Measurements from ENCODE around the gene C22orf39. TPM values are rescaled to one million over a fixed set of nuclear protein-coding genes. Genes with fewer than 3 reads are reported as not detected.

Gene C22orf39
- total RNA-seq, 1 donor from 2014 or later, result 76.2 TPM

DNA sequence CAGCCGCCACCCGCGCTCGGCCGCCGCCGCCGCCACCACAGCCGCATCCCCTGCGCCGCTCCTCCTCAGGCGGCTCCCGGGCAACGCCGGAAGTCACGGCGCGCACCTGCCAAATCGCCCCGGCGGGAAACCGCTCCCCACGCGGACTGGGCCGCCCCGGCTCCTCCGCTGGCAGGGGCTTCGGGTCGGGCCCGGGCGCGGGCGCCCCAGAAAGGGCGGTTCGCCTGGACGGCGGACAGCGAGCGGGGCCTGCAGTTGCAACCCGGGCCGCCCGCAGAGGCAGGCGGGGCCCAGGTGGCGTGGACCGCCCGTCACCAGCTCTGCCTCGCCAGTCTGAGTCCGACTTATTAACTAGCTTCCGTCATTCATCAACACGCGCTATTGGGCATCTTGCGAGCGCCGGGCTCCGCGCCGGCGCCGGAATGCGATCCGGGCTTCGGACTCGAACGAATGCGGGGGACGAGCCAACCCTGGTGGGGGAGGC is 15.8 kb downstream of the C22orf39 start, which contains the start of gene HIRA:
Gene HIRA (minus strand): TSS at position 85 of the 484 bp plus-strand sequence. CDS start 257 bp downstream, outside the sequence.
- H3K9me3 ChIP-seq (replicated peaks), result no peaks in the 10 kb centered on the region
- H3K4me1 ChIP-seq, result peaks cover 63% of the 10 kb centered on the region
- H3K27ac ChIP-seq (replicated peaks), result peak within 1 kb of the TSS; percentile 100
- peak; percentile 84 for DNase-seq
- intact Hi-C loops (cut with micrococcal nuclease), result no loop called here
- no peaks in the 10 kb centered on the region for H3K27me3 ChIP-seq (ENCODE audit: low read depth)
- H3K36me3 ChIP-seq, result peaks cover 22% of the 10 kb centered on the region
- TF ChIP-seq, protein P1, sequence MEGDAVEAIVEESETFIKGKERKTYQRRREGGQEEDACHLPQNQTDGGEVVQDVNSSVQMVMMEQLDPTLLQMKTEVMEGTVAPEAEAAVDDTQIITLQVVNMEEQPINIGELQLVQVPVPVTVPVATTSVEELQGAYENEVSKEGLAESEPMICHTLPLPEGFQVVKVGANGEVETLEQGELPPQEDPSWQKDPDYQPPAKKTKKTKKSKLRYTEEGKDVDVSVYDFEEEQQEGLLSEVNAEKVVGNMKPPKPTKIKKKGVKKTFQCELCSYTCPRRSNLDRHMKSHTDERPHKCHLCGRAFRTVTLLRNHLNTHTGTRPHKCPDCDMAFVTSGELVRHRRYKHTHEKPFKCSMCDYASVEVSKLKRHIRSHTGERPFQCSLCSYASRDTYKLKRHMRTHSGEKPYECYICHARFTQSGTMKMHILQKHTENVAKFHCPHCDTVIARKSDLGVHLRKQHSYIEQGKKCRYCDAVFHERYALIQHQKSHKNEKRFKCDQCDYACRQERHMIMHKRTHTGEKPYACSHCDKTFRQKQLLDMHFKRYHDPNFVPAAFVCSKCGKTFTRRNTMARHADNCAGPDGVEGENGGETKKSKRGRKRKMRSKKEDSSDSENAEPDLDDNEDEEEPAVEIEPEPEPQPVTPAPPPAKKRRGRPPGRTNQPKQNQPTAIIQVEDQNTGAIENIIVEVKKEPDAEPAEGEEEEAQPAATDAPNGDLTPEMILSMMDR (IDR thresholded peaks at IDR 0.05; ENCODE audit: borderline replicate concordance), result no peak
- H3K4me3 ChIP-seq, result peak within 1 kb of the TSS; percentile 93

DNA sequence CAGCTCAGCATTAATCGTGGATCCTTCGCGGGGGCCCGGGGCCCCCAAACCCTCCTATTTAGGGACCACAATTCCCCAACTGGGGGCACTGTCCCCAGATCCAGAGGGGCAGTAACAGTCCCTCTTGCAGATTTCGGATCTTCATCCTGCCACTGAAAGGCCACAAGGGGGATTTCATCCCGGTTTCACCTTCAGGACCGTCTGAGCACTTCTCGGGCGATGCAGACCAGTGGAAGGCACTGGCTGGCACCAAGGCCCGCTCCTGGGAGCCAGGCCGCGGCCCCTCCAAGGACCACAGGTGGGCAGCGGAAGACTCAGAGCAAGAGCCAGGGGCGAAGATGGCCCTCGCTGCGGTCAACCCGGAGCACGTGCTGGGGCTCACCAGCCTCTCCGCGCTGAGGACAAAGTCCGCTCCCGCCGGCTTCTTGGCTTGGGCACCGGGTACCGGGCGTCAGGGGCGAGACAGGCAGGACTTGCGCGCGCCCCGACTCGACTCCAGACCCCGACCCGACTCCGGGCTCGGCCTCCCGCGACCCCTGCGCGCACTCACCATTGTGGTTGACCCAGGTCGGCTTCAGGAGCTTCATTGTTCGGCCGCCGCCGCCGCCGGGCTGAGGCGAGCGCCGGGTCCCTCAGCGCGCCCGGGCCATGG is 16.5 kb downstream of the C22orf39 start:
- Histone ChIP-seq H3K36me3 (peaks cover 24% of the 10 kb centered on the region), H3K4me3 (peak overlapping the region; percentile 93), H3K27me3 (ENCODE audit: low read depth) (no peaks in the 10 kb centered on the region), H3K27ac (replicated peaks) (peak overlapping the region; percentile 100), H3K4me1 (peaks cover 70% of the 10 kb centered on the region), H3K9me3 (replicated peaks) (no peaks in the 10 kb centered on the region)
- intact Hi-C loops (cut with micrococcal nuclease), result no loop called here
- peak; percentile 29 for DNase-seq
- TF ChIP-seq, protein P1 (IDR thresholded peaks at IDR 0.05; ENCODE audit: borderline replicate concordance), result peak; percentile 7

- Histone ChIP-seq H3K4me1 (peaks cover 72% of the 10 kb centered on the region), H3K27ac (replicated peaks) (peak overlapping the region; percentile 100), H3K36me3 (peaks cover 16% of the 10 kb centered on the region), H3K27me3 (ENCODE audit: low read depth) (no peaks in the 10 kb centered on the region), H3K9me3 (replicated peaks) (no peaks in the 10 kb centered on the region), H3K4me3 (peak overlapping the region; percentile 93)
- peak; percentile 31 for DNase-seq
- intact Hi-C loops (cut with micrococcal nuclease), result no loop called here
- TF ChIP-seq, protein P1 (IDR thresholded peaks at IDR 0.05; ENCODE audit: borderline replicate concordance), result no peak
These were observed 17.3 kb downstream of the C22orf39 start for GRCh38 chr22:19429950-19430889.

DNA sequence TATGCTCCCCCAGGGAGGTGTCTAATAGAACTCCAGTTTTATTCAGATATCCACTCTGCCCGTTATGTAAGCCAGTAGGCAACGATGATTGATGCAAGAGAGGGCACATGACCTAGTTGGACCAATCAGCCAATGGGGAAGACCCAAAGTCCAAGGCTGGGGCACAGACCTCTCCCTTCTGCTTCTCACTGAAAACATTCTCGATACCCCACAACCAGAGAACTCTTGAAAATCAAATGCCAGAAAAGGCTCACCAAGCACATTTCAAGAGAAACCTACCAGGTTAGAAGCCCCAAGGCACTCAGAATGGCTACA is 23.4 kb downstream of the C22orf39 start:
- intact Hi-C loops (cut with micrococcal nuclease), result no loop called here
- no peak overlapping the region for H3K4me3 ChIP-seq

More for the DNA sequence above, 23.4 kb downstream of the C22orf39 start:
- H3K27me3 ChIP-seq (ENCODE audit: low read depth), result no peaks in the 10 kb centered on the region
- peaks cover 46% of the 10 kb centered on the region for H3K4me1 ChIP-seq
- H3K27ac ChIP-seq (replicated peaks), result no peak overlapping the region
- TF ChIP-seq, protein P1 (IDR thresholded peaks at IDR 0.05; ENCODE audit: borderline replicate concordance), result no peak
- H3K9me3 ChIP-seq (replicated peaks), result no peaks in the 10 kb centered on the region
- H3K36me3 ChIP-seq, result peaks cover 5% of the 10 kb centered on the region
- DNase-seq, result no peak

All from left ventricle myocardium inferior (tissue), 1 donor.